SK-N-SH (cell line): ENCODE measurements around the gene CDKAL1. TPM values are rescaled to one million over a fixed set of nuclear protein-coding genes. Genes with fewer than 3 reads are reported as not detected.

Experiments
- CTCF ChIA-PET: fragments of 300-600, 350-600 bp; formaldehyde crosslinking; extraction: SDS; loops from one replicate; lab custom pipeline; 2021; lab: Yijun Ruan, JAX
- POLR2A ChIA-PET: fragments of 350-600 bp; sonication (Branson Sonifier 250); formaldehyde crosslinking; extraction: SDS; loops from one replicate; lab custom pipeline; 2020; ENCODE audit warnings: antibody characterized with exemption, inconsistent platforms; lab: Yijun Ruan, JAX
- DNase-seq: peaks from one replicate; pipeline ENCODE4 v3.0.0; 2012
- H2AFZ ChIP-seq: fragments of 200-600 bp; sonication (generic); 2 replicates; pipeline ENCODE4 v1.8.1; 2016; ENCODE audit warnings: antibody characterized with exemption, mild to moderate bottlenecking, low read depth
- H3F3A ChIP-seq: fragments of 200-600 bp; sonication (generic); replicated peaks from 2 replicates; pipeline ENCODE3; 2016; ENCODE audit warnings: antibody characterized with exemption, mild to moderate bottlenecking; ENCODE audit not compliant: insufficient read depth
- H3K27ac ChIP-seq, 2 experiments: fragments of 200-500 bp in 1 of 2; fragments of 200-600 bp in 1 of 2; sonication (Bioruptor generic) in 1 of 2; sonication (generic), shearing (Covaris generic) in 1 of 2; 2 replicates each; pipeline versions ENCODE4 v1.5.1 to v1.6.1; 2014 to 2016; ENCODE audit warnings: low read depth in 2 of 2, inconsistent platforms in 1 of 2, low read length in 1 of 2, mild to moderate bottlenecking in 1 of 2, mixed read lengths in 1 of 2
- H3K27me3 ChIP-seq: fragments of 200-600 bp; sonication (generic), shearing (Covaris generic); 2 replicates; pipeline ENCODE4 v1.6.1; 2016; ENCODE audit warnings: mixed run types; ENCODE audit not compliant: insufficient read depth
- H3K36me3 ChIP-seq, 2 experiments: fragments of 200-500 bp in 1 of 2; fragments of 200-600 bp in 1 of 2; sonication (Bioruptor generic) in 1 of 2; sonication (generic) in 1 of 2; replicated peaks in 1 of 2; 2 replicates each; pipeline versions ENCODE3 to v1.5.1; 2014 to 2016; ENCODE audit warnings: low read length in 1 of 2, mild to moderate bottlenecking in 1 of 2; ENCODE audit not compliant: insufficient read depth in 2 of 2, control insufficient read depth in 1 of 2
- H3K4me1 ChIP-seq, 2 experiments: fragments of 200-500 bp in 1 of 2; fragments of 200-600 bp in 1 of 2; sonication (Bioruptor generic) in 1 of 2; sonication (generic), shearing (Covaris generic) in 1 of 2; 2 replicates each; pipeline versions ENCODE4 v1.5.1 to v1.6.1; 2014 to 2016; ENCODE audit warnings: low read depth in 1 of 2, low read length in 1 of 2, mixed run types in 1 of 2; ENCODE audit not compliant: insufficient read depth in 2 of 2, control insufficient read depth in 1 of 2
- H3K4me2 ChIP-seq: fragments of 200-600 bp; sonication (generic), shearing (Covaris generic); 2 replicates; pipeline ENCODE4 v1.6.1; 2017; ENCODE audit warnings: mixed run types
- H3K4me3 ChIP-seq, 2 experiments: fragments of 200-500 bp in 1 of 2; fragments of 200-600 bp in 1 of 2; sonication (Bioruptor generic) in 1 of 2; sonication (generic), shearing (Covaris generic) in 1 of 2; 2 replicates each; pipeline versions ENCODE4 v1.5.1 to v1.8.1; 2014 to 2016; ENCODE audit warnings: low read depth in 2 of 2, inconsistent platforms in 1 of 2, low read length in 1 of 2, mild to moderate bottlenecking in 1 of 2, mixed read lengths in 1 of 2, moderate library complexity in 1 of 2
- H3K79me2 ChIP-seq: fragments of 200-600 bp; sonication (generic); 2 replicates; pipeline ENCODE4 v1.8.1; 2017; ENCODE audit warnings: mild to moderate bottlenecking; ENCODE audit not compliant: insufficient read depth
- H3K9ac ChIP-seq: fragments of 200-600 bp; sonication (generic); 2 replicates; pipeline ENCODE4 v1.6.1; 2017; ENCODE audit warnings: mixed run types
- H3K9me2 ChIP-seq: fragments of 200-600 bp; sonication (generic); 2 replicates; pipeline ENCODE4 v1.6.1; 2017; ENCODE audit warnings: mixed run types
- H3K9me3 ChIP-seq: fragments of 200-600 bp; sonication (generic); 2 replicates; pipeline ENCODE4 v1.6.1; 2017; ENCODE audit warnings: mixed run types, mild to moderate bottlenecking, moderate library complexity
- H4K20me1 ChIP-seq: fragments of 200-600 bp; sonication (generic); 2 replicates; pipeline ENCODE4 v1.6.1; 2017; ENCODE audit warnings: mild to moderate bottlenecking, mixed run types; ENCODE audit not compliant: insufficient read depth
- EP300 ChIP-seq, 2 experiments: IDR thresholded peaks; 2 replicates each; pipeline versions ENCODE4 v1.4.0 to v1.6.1; 2012; ENCODE audit warnings: borderline replicate concordance in 1 of 2, low read depth in 1 of 2, low read length in 1 of 2
- EZH2phosphoT487 ChIP-seq: fragments of 200-600 bp; sonication (generic); IDR thresholded peaks from 2 replicates; pipeline ENCODE4 v1.6.1; 2017; ENCODE audit warnings: low read depth, mixed run types, mild to moderate bottlenecking, antibody characterized with exemption, moderate library complexity, borderline replicate concordance
- FOXJ3 ChIP-seq: sonication (generic); formaldehyde crosslinking; IDR thresholded peaks from 2 replicates; pipeline ENCODE4 v1.5.1; 2020; ENCODE audit warnings: mild to moderate bottlenecking, missing genetic modification reagents
- GABPA ChIP-seq: IDR thresholded peaks from 2 replicates; pipeline ENCODE4 v1.4.0; 2012; ENCODE audit warnings: low read depth, mild to moderate bottlenecking
- GATA2 ChIP-seq: sonication (generic); formaldehyde crosslinking; IDR thresholded peaks from 2 replicates; pipeline ENCODE4 v1.5.0; 2020; ENCODE audit warnings: mild to moderate bottlenecking, missing genetic modification reagents
- JUND ChIP-seq: IDR thresholded peaks from 2 replicates; pipeline ENCODE4 v1.4.0; 2012
- MEF2A ChIP-seq: IDR thresholded peaks from 2 replicates; pipeline ENCODE4 v1.4.0; 2012; ENCODE audit warnings: low read depth, borderline replicate concordance
- RCOR1 ChIP-seq: fragments of 150-350 bp; IDR thresholded peaks from 2 replicates; pipeline ENCODE4 v1.6.1; 2017; ENCODE audit warnings: antibody characterized with exemption, low read length
- RXRA ChIP-seq: IDR thresholded peaks from 2 replicates; pipeline ENCODE4 v1.4.0; 2012; ENCODE audit warnings: low read depth, mild to moderate bottlenecking, borderline replicate concordance
- SIN3A ChIP-seq: IDR thresholded peaks from 2 replicates; pipeline ENCODE4 v1.6.1; 2012; ENCODE audit warnings: low read depth, mild to moderate bottlenecking, low read length, moderate library complexity, borderline replicate concordance
- TEAD4 ChIP-seq: IDR thresholded peaks from 2 replicates; pipeline ENCODE4 v1.4.0; 2012; ENCODE audit warnings: mild to moderate bottlenecking, borderline replicate concordance; ENCODE audit not compliant: insufficient read depth
- YY1 ChIP-seq: IDR thresholded peaks from 2 replicates; pipeline ENCODE4 v1.4.0; 2012; ENCODE audit warnings: low read depth, mild to moderate bottlenecking
- WGBS: methylation state at CpG from one replicate; pipeline ENCODE4 v1.1.6; 2017; ENCODE audit warnings: low lambda C conversion rate; 5-methylcytosine and 5-hydroxymethylcytosine counted together
- polyA plus RNA-seq, 3 experiments: library from polyadenylated mRNA; depleted of rRNA; stranded (reverse); fragments of >200 nt; gene quantifications; 2 replicates each; pipeline ENCODE4 v1.2.3, GENCODE V29; 2012
- TF ChIP-seq, protein P1 (sequence below): fragments of 150-350 bp; IDR thresholded peaks from 2 replicates; pipeline ENCODE4 v1.6.1; 2017; ENCODE audit warnings: antibody characterized with exemption, low read length, low read depth, borderline replicate concordance
- TF ChIP-seq, protein P2 (sequence below): IDR thresholded peaks from 2 replicates; pipeline ENCODE4; 2012
- TF ChIP-seq, protein P3 (sequence below): IDR thresholded peaks from 2 replicates; pipeline ENCODE4 v1.6.1; 2012; ENCODE audit warnings: mild to moderate bottlenecking, low read depth, low read length, moderate library complexity
- TF ChIP-seq, protein P4 (sequence below): fragments of 150-350 bp; IDR thresholded peaks from 2 replicates; pipeline ENCODE4 v1.6.1; 2016; ENCODE audit warnings: mild to moderate bottlenecking, low read depth, low read length

Gene CDKAL1
- polyA plus RNA-seq, 1 of the 3 experiments (the other 2 are of a cell fraction), result 2.6 TPM

DNA sequence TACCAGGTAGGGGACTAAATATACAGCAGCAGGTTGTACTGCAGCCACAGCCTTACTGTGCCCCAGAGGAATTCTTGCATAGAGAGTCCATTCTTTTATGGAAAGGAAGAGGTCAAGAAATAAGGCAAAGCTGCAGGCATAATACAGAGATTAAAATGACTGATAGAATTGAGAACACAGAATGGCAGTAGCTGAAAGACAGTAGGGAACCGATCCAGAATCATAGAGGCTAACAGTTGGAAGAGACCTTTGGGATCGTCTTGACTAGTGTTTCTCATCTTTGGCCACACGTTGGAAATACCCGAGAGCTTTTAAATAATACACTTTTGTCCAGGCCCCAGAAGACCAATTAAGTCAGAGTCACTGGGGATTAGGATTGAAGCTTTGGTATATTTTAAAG, 566.7 kb downstream of the CDKAL1 start:
- TF ChIP-seq SIN3A, result no peak
- TF ChIP-seq EP300 (IDR thresholded peaks at IDR 0.05; ENCODE audit: borderline replicate concordance in 1 of 2, low read depth in 1 of 2, low read length in 1 of 2), result no peak
- no peak for TF ChIP-seq GABPA
- TF ChIP-seq GATA2 (CRISPR knock-in tag), result no peak
- TF ChIP-seq TEAD4, result no peak
- TF ChIP-seq, protein P1, sequence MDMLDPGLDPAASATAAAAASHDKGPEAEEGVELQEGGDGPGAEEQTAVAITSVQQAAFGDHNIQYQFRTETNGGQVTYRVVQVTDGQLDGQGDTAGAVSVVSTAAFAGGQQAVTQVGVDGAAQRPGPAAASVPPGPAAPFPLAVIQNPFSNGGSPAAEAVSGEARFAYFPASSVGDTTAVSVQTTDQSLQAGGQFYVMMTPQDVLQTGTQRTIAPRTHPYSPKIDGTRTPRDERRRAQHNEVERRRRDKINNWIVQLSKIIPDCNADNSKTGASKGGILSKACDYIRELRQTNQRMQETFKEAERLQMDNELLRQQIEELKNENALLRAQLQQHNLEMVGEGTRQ, result no peak
- TF ChIP-seq EZH2phosphoT487, result no peak
- TF ChIP-seq JUND, result no peak
- TF ChIP-seq RXRA, result no peak
- TF ChIP-seq, protein P2, sequence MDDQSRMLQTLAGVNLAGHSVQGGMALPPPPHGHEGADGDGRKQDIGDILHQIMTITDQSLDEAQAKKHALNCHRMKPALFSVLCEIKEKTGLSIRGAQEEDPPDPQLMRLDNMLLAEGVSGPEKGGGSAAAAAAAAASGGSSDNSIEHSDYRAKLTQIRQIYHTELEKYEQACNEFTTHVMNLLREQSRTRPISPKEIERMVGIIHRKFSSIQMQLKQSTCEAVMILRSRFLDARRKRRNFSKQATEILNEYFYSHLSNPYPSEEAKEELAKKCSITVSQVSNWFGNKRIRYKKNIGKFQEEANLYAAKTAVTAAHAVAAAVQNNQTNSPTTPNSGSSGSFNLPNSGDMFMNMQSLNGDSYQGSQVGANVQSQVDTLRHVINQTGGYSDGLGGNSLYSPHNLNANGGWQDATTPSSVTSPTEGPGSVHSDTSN, result no peak
- TF ChIP-seq, protein P3, sequence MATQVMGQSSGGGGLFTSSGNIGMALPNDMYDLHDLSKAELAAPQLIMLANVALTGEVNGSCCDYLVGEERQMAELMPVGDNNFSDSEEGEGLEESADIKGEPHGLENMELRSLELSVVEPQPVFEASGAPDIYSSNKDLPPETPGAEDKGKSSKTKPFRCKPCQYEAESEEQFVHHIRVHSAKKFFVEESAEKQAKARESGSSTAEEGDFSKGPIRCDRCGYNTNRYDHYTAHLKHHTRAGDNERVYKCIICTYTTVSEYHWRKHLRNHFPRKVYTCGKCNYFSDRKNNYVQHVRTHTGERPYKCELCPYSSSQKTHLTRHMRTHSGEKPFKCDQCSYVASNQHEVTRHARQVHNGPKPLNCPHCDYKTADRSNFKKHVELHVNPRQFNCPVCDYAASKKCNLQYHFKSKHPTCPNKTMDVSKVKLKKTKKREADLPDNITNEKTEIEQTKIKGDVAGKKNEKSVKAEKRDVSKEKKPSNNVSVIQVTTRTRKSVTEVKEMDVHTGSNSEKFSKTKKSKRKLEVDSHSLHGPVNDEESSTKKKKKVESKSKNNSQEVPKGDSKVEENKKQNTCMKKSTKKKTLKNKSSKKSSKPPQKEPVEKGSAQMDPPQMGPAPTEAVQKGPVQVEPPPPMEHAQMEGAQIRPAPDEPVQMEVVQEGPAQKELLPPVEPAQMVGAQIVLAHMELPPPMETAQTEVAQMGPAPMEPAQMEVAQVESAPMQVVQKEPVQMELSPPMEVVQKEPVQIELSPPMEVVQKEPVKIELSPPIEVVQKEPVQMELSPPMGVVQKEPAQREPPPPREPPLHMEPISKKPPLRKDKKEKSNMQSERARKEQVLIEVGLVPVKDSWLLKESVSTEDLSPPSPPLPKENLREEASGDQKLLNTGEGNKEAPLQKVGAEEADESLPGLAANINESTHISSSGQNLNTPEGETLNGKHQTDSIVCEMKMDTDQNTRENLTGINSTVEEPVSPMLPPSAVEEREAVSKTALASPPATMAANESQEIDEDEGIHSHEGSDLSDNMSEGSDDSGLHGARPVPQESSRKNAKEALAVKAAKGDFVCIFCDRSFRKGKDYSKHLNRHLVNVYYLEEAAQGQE, result no peak
- TF ChIP-seq YY1, result no peak
- no peak for TF ChIP-seq FOXJ3
- TF ChIP-seq MEF2A, result no peak
- TF ChIP-seq RCOR1, result no peak
- TF ChIP-seq, protein P4, sequence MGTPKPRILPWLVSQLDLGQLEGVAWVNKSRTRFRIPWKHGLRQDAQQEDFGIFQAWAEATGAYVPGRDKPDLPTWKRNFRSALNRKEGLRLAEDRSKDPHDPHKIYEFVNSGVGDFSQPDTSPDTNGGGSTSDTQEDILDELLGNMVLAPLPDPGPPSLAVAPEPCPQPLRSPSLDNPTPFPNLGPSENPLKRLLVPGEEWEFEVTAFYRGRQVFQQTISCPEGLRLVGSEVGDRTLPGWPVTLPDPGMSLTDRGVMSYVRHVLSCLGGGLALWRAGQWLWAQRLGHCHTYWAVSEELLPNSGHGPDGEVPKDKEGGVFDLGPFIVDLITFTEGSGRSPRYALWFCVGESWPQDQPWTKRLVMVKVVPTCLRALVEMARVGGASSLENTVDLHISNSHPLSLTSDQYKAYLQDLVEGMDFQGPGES, result no peak
- CTCF ChIA-PET, result interaction anchor here (0.8 to 1.4 kb wide), 3 partner anchors 15 to 33 kb away, joined by 3 to 4 read pairs (median 3); no protein-coding TSS in a partner anchor

More for the DNA sequence above, 566.7 kb downstream of the CDKAL1 start:
- Histone ChIP-seq H4K20me1 (no peaks in the 10 kb centered on the region), H2AFZ (no peak overlapping the region), H3K4me3 (no peak overlapping the region), H3K4me1 (no peaks in the 10 kb centered on the region; a peak in 1 of 4 replicates), H3K27me3 (no peaks in the 10 kb centered on the region), H3K79me2 (no peaks in the 10 kb centered on the region), H3K9me3 (no peaks in the 10 kb centered on the region), H3K9ac (no peak overlapping the region), H3K27ac (no peak overlapping the region), H3K9me2 (no peaks in the 10 kb centered on the region), H3K36me3 (no peaks in the 10 kb centered on the region), H3F3A (no peaks in the 10 kb centered on the region), H3K4me2 (no peak overlapping the region)
- POLR2A ChIA-PET, result no interaction called here
- DNase-seq, result no peak
- 92% methylated on average over 4 of the region's 4 CpGs for WGBS
